GM18526 (cell line): ENCODE results near the gene HOMEZ.

Source experiments
- POLR2A ChIP-seq: IDR thresholded peaks from 3 replicates; pipeline ENCODE4 v1.6.1; 2011; ENCODE audit not compliant: insufficient read length; ENCODE audit errors: extremely low read depth

Gene HOMEZ, protein sequence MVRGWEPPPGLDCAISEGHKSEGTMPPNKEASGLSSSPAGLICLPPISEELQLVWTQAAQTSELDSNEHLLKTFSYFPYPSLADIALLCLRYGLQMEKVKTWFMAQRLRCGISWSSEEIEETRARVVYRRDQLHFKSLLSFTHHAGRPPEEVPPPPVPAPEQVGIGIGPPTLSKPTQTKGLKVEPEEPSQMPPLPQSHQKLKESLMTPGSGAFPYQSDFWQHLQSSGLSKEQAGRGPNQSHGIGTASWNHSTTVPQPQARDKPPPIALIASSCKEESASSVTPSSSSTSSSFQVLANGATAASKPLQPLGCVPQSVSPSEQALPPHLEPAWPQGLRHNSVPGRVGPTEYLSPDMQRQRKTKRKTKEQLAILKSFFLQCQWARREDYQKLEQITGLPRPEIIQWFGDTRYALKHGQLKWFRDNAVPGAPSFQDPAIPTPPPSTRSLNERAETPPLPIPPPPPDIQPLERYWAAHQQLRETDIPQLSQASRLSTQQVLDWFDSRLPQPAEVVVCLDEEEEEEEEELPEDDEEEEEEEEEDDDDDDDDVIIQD

DNA sequence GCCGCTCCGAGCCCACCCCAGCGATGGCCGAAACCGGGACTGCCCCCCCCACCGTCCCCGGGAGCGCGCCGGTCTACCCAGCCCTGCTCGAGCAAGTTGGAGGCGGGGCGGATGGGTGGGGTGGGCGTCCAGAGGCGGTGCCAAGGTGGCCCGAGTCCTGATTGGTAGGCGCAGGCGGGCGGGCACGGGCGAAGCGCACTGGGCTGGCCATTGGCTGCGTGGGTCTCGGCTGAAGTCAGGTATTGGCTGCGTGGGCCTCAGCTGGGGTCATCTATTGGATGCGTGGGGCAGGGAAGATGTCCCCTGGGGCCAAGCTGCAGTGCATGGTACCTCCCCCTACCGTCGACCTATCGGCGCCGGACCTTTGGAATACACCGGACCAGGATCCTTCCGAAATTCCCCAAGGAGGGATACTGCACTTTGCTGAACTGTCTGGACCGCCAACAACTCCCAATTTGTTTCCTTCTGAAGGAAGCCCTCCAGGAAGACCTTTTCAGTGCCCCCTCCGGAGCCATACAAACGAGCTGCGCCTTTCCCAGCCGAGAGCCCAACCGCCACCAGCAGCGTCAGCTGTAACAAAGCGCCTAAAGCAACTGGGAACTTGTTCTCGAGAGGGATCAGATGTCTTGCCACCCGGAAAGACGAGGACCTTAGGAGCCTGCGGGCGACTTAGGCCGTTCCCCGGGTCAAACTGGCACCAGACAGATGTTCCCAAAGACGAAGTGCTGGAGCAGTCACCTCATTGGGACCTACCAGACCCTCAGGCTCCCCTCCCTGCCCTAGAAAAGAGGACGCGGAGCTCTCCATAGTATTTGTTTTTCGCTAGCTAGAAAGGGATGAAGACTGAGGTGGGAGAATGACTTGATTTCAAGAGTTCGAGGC is at the start of gene HOMEZ:
HOMEZ (minus strand) TSS at position 113 of the 882 bp plus-strand sequence. CDS start 180 bp downstream, outside the sequence.
- TF ChIP-seq POLR2A: peak; percentile 65

- TF ChIP-seq POLR2A: no peak
Observed at GRCh38 chr14:23335623-23336022, 49.7 kb upstream of the HOMEZ start.

GRCh38 chr14:23327947-23328744 is 42.2 kb upstream of the HOMEZ start:
- no peak for TF ChIP-seq POLR2A

DNA sequence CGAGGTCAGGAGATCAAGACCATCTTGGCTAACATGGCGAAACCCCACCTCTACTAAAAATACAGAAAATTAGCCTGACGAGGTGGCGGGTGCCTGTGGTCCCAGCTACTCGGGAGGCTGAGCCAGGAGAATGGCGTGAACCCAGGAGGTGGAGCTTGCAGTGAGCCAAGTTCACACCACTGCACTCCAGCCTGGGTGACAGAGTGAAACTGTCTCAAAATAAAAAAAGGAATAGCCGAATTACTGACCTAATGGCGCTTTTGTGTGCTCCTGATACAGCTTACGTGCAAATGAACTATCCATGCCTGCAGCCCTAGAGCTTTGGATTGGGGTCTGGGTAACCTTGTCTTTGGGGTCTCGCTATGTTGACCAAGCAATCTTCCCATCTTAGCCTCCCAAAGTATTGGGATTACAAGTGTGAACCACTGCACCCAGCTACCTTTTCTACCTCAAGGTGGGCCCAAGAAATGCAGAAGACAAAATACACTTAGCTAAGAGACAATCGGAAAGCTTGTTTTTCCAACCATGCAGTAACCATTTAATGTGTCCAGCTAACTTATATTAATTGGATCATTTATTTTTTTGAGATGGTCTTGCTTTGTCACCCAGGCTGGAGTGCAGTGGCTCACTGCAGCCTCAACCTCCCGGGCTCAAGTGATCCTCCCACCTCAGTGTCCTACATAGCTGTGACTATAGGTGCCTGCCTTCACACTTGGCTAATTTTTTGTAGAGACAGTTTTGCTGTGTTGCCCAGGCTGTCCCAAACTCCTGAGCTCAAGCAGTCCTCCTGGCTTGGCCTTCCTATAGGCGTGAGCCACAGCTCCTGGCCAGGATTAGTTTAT is 40.8 kb upstream of the HOMEZ start:
- TF ChIP-seq POLR2A: no peak

GRCh38 chr14:23324993-23325392 is 39.1 kb upstream of the HOMEZ start:
- TF ChIP-seq POLR2A: no peak

DNA sequence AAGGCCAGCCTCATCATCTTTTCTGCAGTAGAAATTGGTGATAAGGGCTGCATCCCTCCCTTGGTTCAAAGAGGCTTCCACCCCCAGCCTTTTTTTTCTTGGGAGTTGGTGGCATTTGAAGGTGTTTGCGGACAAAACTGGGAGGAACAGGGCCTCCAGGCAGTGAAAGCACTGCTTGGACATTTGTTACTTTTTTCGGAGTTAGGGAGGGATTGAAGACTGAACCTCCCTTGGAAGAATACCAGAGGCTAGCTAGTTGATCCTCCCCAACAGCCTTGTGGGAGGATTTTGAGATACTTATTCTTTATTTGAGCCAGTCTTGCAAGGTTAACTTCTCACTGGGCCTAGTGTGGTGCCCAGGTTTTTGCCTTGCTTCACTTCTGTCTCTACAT is 38.5 kb upstream of the HOMEZ start:
- no peak for TF ChIP-seq POLR2A

DNA sequence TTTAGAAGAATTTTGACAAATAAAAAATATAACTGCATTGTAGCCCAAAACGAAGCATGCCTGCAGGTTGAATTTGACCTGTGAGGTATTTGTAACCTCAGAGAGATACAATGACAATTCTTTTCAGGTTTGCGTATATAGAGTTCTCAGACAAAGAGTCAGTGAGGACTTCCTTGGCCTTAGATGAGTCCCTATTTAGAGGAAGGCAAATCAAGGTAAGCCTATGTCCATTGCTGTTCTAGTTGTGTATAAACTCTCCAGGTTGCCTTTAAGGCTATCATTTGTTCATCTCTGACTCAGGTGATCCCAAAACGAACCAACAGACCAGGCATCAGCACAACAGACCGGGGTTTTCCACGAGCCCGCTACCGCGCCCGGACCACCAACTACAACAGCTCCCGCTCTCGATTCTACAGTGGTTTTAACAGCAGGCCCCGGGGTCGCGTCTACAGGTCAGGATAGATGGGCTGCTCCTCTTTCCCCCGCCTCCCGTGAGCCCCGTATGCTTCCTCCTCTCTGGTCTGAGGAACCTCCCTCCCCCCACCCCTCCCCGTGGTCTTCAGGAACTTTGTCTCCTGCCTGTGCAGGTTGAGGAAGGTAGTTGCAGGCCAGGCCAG is 38.0 kb upstream of the HOMEZ start:
- TF ChIP-seq POLR2A: no peak

DNA sequence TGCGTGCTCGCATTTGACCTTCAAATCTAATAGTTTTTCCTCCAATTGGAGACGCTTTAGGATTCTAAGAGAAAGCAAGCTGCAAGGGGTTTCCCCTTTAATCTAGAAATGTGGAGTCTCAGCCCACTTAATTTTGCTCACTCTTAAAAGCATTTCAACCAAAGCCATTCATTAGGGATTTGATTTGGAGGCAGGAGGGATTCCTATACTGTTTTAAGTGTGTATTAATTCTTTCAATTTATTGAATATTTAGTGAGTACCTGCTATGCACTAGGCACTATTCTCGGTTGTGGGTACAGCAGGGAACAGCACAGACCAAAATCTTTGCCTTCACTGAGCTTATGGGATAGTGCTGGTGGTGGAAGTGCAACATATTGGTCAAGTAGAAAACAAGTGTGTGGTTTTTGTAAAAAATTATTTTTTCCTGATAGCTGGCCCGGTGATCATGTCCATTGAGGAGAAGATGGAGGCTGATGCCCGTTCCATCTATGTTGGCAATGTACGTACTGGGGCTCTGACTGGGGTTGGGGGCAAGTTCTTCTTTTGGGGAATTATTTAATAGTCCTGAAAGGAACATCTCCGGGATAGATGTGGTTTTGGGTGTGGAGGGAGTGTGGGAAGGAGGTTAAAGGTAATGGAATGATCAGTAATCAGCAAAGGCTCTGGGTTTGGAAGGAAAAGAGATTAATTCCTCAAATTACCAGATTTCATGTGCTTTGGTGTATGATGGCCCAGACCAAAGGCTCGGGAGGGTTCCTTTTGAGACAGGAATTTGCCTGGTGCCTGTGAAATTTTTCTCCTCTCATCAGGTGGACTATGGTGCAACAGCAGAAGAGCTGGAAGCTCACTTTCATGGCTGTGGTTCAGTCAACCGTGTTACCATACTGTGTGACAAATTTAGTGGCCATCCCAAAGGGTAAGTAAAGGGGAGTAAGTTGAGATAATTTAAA is 36.9 kb upstream of the HOMEZ start:
- TF ChIP-seq POLR2A: no peak

DNA sequence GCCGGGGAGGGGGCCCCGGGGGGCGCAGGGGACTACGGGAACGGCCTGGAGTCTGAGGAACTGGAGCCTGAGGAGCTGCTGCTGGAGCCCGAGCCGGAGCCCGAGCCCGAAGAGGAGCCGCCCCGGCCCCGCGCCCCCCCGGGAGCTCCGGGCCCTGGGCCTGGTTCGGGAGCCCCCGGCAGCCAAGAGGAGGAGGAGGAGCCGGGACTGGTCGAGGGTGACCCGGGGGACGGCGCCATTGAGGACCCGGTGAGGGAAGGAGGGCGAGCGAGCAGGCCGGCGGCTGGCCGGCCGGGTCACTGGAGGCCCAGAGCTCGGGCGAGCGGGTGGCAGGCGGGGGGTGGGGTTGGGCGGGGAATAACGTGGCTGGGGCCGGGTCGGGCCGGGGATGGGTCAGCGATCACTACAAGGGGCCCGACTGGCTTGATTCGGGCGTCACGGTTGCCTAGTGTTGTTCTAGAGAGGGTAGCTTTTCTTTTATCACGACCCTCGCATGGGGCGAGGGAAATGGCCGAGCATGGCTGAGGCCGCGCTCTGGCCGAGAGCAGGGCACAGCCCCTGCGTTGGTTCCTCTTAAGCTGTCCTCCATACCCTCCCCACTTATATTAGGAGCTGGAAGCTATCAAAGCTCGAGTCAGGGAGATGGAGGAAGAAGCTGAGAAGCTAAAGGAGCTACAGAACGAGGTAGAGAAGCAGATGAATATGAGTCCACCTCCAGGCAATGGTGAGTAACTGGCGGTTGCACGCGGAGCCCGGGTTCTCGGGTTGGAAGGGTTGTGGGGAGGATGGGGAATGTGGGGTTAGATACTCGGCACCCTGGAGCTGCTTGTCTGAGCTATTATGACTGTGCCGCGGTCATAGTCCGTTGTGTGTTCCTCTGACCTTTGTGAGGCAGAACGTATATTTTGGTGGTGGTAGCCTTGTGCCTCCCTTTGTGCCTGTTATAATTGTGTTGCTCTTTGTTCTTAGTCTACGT is 35.9 kb upstream of the HOMEZ start:
- peak; percentile 35 for TF ChIP-seq POLR2A

DNA sequence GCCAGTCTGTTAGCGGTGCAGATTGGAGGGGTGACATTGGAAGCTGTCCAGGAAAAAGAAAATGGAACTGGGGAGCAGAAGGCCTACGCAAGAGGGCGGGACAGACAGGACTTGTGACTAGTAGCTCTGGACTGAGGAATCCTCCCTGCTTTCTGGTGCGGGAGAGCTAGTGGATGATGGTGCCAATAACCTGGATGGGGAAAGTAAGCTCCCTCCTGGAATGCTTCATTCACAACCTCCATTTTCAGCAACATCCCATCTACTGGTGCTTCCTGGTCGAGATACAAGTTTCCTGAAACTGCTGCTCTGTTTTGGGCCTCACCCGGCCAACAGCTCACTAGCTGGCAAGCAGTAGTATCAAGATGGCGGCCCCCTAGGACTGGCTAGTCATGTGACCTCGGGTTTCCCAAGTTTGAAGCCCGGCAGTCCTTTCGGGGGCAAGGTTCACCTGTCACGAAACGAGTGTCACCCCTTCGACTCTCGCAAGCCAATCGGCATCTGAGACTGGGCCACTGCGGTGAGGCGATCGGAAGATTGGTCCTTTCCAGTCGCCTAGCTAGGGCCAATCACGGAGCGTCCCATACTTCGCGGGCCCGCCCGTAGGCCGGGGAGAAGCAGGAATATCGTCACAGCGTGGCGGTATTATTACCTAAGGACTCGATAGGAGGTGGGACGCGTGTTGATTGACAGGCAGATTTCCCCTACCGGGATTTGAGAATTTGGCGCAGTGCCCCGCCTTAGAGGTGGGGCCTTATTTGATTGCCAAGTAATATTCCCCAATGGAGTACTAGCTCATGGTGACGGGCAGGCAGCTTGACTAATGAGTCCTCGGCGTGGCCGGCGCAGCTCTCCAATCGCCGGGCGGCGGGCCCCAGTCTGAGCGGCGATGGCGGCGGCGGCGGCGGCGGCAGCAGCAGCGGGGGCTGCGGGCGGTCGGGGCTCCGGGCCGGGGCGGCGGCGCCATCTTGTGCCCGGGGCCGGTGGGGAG is 34.9 kb upstream of the HOMEZ start, which contains the start of gene PABPN1:
PABPN1 (plus strand) TSS at position 874 of the 988 bp plus-strand sequence; CDS start at position 887, 13 bp downstream.
- TF ChIP-seq POLR2A: peak; percentile 72
